Head of caudate nucleus (tissue), 42 donors: ENCODE data around the gene PRKAR1B.

ENCODE experiments used
- DNase-seq, 42 donors: peaks; one replicate each; pipeline versions ENCODE4 v3.0.0 to v3.0.0-alpha.2; 2020 to 2021; ENCODE audit warnings: mixed read lengths in 7 of 42
- intact Hi-C: fragments of 100-400 bp; cut with DNase I; formaldehyde crosslinking; loops from one replicate; pipeline ENCODE4 v1.15.0; 2022

The PRKAR1B gene

DNA sequence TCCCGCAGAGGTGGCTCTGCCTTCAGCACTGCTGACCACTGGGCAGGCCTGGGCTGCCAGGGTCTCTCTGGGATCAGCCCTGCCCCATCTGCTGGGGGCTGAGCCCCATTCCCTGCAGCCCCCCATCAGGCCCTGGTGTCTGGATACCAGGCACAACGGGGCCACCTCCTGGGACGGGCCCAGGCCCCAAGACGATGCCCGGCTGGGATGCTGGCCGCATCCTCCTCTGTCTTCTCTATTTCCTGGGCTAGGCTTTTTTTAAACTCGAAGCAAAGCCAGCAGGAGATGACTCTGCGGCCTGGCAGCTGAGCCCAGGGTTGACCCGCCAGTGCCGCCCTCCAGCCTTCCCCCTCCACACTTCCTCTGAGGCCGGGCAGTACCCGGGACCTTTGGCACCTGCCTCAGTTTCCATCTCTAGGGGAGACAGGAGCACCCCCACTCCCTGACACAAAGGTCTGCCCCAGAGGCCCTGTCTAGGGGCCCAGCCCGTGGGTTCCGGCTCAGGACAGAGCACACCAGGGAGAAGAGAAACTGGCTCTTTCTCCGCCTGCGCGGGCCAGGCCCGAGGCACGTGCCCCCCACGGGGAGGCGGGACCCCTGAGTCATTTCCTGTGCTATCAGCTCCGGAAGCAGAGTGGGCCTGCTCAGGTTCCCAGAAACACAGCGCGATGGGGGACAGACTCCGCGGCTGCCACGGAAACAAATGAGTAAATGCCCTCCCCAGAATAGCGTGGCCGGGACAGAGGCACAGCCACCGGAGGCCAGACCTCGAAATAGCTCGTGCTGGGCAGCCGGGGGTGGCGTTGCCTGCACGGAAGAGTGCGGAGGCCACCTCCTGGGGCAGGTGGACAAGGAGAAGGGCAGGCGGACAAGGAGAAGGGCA lies 122.8 kb downstream of the PRKAR1B start:
- intact Hi-C loops = no loop called here
- DNase-seq = peak in 29 of 42 donors; percentile 28 to 77 (median 52)

DNA sequence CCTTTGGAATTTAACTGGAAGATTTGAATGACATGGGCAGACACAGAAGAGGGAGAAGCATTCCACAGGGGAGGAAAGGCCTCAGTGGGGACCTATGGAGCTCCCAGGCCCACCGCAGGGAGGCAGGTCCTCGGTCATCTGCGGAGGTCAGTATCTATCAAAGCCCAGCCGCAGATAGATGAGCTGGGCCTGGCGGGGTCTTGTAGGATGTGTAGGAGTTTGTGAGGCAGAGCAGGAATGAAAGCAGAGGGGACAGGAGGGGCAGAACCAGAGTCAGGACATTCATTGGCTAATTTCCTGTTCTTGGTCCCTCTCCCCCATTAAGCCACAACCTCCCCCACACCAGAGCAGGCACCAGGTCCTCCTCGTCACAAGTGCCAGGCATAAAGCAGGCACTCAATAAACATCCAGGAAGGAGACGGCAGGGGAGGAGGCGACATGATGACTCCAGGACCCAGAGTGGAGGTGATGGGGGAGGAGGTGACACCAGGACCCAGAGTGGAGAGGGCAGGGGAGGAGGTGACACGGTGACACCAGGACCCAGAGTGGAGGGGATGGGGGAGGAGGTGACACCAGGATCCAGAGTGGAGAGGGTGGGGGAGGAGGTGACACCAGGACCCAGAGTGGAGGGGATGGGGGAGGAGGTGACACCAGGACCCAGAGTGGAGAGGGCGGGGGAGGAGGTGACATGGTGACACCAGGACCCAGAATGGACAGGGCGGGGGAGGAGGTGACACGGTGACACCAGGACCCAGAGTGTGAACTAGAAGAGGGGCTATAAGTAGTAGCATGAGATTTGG lies 123.7 kb downstream of the PRKAR1B start:
- DNase-seq = no peak
- intact Hi-C loops = no loop called here

DNA sequence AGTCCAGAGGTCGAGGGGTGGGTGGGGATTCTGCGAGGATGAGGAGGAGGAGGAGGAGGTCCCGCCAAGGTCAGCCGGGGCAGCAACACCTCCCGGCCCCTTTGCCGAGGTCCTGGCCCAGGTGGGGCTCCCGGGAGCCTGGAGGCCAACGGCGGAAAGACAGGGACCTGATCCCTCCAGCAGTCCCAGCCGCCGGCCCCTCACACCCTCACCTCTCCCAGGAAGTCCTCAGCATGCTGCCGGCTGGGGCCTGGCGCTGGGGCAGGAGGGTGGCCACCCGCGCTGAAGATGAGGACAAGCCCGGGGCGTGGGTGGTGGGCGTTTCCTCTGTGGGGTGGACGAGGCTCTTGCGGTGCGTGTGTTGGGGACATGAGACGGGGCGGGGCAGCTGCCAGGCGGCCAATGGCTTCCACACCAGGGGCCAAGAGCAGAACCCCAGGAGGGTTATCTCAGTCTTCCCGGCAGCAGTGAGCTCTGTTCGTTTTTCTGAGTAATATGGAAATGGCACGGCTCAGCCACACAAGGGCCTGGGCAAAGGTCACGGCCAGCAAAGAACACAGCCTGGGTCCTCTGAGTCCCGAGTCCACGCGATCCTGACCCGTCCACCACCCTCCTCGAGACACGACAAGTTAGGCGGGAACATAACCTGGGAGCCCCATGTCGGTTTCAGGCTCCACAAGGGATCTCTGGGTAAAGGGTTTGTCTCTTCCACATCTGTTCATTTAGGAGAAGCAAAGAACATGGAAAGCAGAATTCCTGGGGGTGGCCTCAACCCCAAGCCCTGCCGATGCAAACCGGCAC lies 124.5 kb downstream of the PRKAR1B start:
- intact Hi-C loops = no loop called here
- no peak for DNase-seq

DNA sequence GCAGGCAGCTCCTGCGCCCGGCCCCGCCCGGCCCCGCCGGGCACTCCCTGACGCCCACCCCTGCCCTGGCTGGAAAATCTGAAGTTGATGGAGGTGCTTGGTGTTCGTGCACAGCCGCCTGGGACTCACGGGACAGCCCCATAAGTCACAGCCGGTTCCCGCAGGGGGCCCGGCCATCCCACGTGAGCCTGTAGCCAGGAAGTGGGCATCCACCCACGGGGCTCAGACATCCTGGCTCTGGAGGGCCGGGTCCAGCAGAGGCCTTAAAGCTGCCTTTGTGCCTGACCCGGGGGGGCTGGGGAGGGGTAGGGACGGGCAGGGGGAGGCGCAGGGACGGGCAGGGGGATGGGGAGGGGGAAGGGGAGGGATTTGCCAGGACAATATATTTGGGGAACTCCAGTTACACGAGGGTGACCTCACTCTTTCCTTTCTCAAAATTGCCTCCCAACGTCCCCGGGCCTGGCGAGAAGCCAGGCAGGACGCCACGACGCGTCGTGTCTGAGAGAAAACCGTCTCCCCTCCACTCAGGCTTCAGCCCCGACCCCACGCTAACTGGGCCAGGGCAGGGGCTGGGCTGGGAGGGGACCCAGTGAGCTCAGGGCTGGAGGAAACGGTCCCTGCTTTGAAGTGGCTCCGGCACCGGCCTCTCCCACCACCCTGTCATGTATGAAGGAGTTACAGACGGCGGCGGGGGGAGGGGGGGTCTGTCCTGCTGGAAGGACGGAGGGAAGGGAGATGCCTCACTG lies 125.3 kb downstream of the PRKAR1B start:
- peak in 9 of 42 donors; percentile 23 to 54 (median 42) for DNase-seq
- intact Hi-C loops = no loop called here

DNA sequence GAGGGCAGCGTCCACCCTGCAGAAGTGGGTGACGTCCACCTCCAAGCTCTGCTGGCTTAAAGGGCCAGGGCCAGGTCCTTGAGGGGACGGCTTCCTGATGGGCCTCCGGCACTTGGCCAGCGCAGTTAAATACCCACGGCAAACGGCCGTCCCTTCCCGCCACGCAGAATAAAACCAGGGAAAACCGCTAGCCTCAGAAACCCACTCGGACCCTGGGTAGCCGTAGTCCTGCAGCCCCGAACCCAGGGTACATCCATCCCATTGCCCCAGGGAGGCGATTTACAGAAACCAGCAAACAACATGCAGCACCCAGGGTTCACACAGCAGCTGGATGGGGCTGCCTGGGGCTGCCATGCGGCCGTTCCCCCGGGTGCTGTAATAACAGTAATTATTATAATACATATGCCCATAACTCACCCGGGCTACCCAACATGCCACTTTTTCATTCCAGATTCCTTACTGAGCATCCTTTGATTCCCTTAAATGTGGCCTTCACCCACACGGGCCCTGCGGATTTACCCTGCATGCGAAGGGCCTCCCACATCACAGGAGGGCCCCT lies 126.0 kb downstream of the PRKAR1B start:
- DNase-seq = no peak
- intact Hi-C loops = no loop called here

- intact Hi-C loops = no loop called here
- DNase-seq = no peak
Measured at GRCh38 chr7:600149-601035, 126.7 kb downstream of the PRKAR1B start.

GRCh38 chr7:598899-599298 lies 128.2 kb downstream of the PRKAR1B start:
- intact Hi-C loops = loop anchor here (10.0 kb wide), 2 partner anchors 74 to 264 kb away; no protein-coding TSS in a partner anchor
- DNase-seq = peak in 37 of 42 donors; percentile 23 to 81 (median 61)

DNA sequence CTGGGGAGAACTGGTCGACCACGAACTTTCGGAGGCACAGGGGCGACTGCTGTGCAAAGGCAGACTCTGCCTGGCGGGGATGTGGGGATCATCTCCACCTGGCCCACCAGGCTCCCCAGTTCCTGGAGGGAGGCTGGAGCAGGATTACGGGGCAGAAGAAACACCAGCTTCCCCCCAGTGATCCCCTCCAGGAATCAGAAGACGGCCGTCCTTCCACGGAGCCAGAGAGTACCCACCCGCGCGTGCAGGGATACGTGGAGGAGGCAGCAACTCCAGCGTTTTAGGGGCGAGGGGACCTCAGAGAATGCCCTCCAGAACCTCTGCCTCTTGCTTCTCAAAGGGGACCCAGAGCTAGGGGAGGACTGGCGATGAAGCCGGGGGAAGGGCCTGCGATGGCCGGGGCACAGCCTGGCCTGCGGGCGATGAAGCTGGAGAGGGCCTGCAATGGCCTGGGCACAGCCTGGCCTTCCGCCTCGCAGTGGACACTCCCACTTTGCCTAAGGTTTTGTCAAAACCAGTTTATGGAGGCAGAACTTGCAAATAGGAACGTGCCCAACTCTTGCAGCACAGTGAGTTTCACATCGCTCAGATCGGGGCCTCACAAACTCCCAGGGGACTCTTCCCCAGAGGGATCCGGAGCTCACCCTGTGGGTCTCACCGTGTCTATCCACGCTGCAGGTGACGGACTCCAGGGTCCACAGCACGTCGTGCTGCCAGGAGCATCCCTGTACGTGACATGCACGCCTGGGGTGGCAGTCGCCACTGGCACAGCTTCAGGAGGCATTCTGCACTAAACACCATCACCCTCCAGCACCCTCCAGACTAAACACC lies 129.5 kb downstream of the PRKAR1B start:
- DNase-seq = peak in 3 of 42 donors; percentile 20 to 56 (median 37)
- intact Hi-C loops = loop anchor here (10.0 kb wide), 2 partner anchors 73 to 263 kb away; no protein-coding TSS in a partner anchor

GRCh38 chr7:596819-597182 lies 130.3 kb downstream of the PRKAR1B start:
- intact Hi-C loops = loop anchor here (10.0 kb wide), 2 partner anchors 72 to 262 kb away; no protein-coding TSS in a partner anchor
- DNase-seq = peak; percentile 33 to 91 (median 74)

- intact Hi-C loops = loop anchor here (10.0 kb wide), 2 partner anchors 71 to 261 kb away; no protein-coding TSS in a partner anchor
- DNase-seq = no peak
Measured at GRCh38 chr7:596071-596818, 130.8 kb downstream of the PRKAR1B start.

DNA sequence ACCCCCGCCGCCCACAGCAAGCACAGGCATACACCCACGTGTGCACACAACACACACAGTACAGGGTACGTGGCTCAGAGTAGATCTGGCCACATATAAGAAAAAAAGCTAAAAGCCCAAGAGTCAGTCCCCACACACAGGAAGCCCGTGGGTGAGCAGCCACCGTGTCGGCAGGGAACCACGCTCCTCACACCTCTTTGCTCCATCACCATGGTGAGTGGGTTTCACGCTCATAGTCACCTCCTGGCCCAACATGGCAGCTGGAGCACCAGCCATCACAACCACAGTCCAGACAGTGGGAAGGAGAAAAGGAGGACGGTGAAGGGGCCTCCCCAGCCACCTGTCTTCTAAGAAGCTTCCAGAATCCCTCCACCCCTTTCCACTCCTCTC lies 131.5 kb downstream of the PRKAR1B start:
- intact Hi-C loops = loop anchor here (10.0 kb wide), 2 partner anchors 71 to 261 kb away; no protein-coding TSS in a partner anchor
- no peak for DNase-seq

- intact Hi-C loops = loop anchor here (10.0 kb wide), 2 partner anchors 70 to 260 kb away; no protein-coding TSS in a partner anchor
- DNase-seq = no peak
Measured at GRCh38 chr7:594920-595620, 132.0 kb downstream of the PRKAR1B start.

- no peak for DNase-seq
- intact Hi-C loops = loop anchor here (10.0 kb wide), 2 partner anchors 70 to 260 kb away; no protein-coding TSS in a partner anchor
Measured at GRCh38 chr7:594212-594913, 132.7 kb downstream of the PRKAR1B start.
